HepG2 (cell line): Measurements from ENCODE around the gene TACC3. TPM values are rescaled to one million over a fixed set of nuclear protein-coding genes. Genes with fewer than 3 reads are reported as not detected.

Experiments used
- ARNT2 ChIP-seq: sonication (generic); formaldehyde crosslinking; IDR thresholded peaks from 2 replicates; pipeline ENCODE4 v1.8.0; 2022; ENCODE audit warnings: mild to moderate bottlenecking, low read depth, missing genetic modification reagents, moderate library complexity
- ETV5 ChIP-seq: IDR thresholded peaks from 2 replicates; pipeline ENCODE4 v1.6.1; 2018; ENCODE audit warnings: missing biosample characterization, missing genetic modification reagents, inconsistent platforms, borderline replicate concordance
- KDM6A ChIP-seq: IDR thresholded peaks from 2 replicates; pipeline ENCODE4 v1.6.1; 2016; ENCODE audit warnings: low read depth
- KLF16 ChIP-seq, 2 experiments: sonication (generic) in 1 of 2; formaldehyde crosslinking in 1 of 2; IDR thresholded peaks; 2 replicates each; pipeline versions ENCODE4 v1.6.1 to v1.8.0; 2016 to 2023; ENCODE audit warnings: missing genetic modification reagents in 2 of 2, missing compliant biosample characterization in 1 of 2
- PHF21A ChIP-seq: sonication (generic); formaldehyde crosslinking; IDR thresholded peaks from 2 replicates; pipeline ENCODE4 v1.5.0; 2020; ENCODE audit warnings: mild to moderate bottlenecking, missing genetic modification reagents
- POLR2G ChIP-seq: fragments of 200-400 bp; formaldehyde crosslinking; IDR thresholded peaks from 2 replicates; pipeline ENCODE4 v1.6.1; 2018; ENCODE audit warnings: mild to moderate bottlenecking, low read depth, low read length, moderate library complexity
- SP5 ChIP-seq: IDR thresholded peaks from 2 replicates; pipeline ENCODE4 v1.6.1; 2016; ENCODE audit warnings: low read depth, borderline replicate concordance
- SRSF4 ChIP-seq: fragments of 200-400 bp; formaldehyde crosslinking; IDR thresholded peaks from one replicate; pipeline ENCODE4 v1.6.1; 2018; ENCODE audit warnings: mild to moderate bottlenecking, low read depth, low read length, moderate library complexity; ENCODE audit not compliant: poor library complexity, severe bottlenecking
- ZBTB21 ChIP-seq: sonication (generic); formaldehyde crosslinking; IDR thresholded peaks from 2 replicates; pipeline ENCODE4 v1.4.0; 2020; ENCODE audit warnings: missing genetic modification reagents
- ZNF256 ChIP-seq: sonication (generic); formaldehyde crosslinking; conservative IDR thresholded peaks from 2 replicates; pipeline ENCODE4 v1.4.0; 2020; ENCODE audit warnings: missing genetic modification reagents
- ZNF563 ChIP-seq: sonication (generic); formaldehyde crosslinking; IDR thresholded peaks from 2 replicates; pipeline ENCODE4 v1.8.0; 2022; ENCODE audit warnings: mild to moderate bottlenecking, moderate library complexity, missing genetic modification reagents
- ZNF678 ChIP-seq: sonication (generic); formaldehyde crosslinking; IDR thresholded peaks from 2 replicates; pipeline ENCODE4 v1.4.0; 2020; ENCODE audit warnings: mild to moderate bottlenecking, missing genetic modification reagents
- ZNF713 ChIP-seq: sonication (generic); formaldehyde crosslinking; IDR thresholded peaks from 2 replicates; pipeline ENCODE4 v1.4.0; 2020; ENCODE audit warnings: mild to moderate bottlenecking, missing genetic modification reagents
- ZNF746 ChIP-seq: sonication (generic); formaldehyde crosslinking; IDR thresholded peaks from 2 replicates; pipeline ENCODE4 v1.8.0; 2022; ENCODE audit warnings: mild to moderate bottlenecking, missing genetic modification reagents
- ZNF816 ChIP-seq: sonication (generic); formaldehyde crosslinking; IDR thresholded peaks from 2 replicates; pipeline ENCODE4 v1.8.0; 2022; ENCODE audit warnings: missing genetic modification reagents, mild to moderate bottlenecking, borderline replicate concordance
- ZNF891 ChIP-seq: sonication (generic); formaldehyde crosslinking; IDR thresholded peaks from 2 replicates; pipeline ENCODE4 v1.5.0; 2020; ENCODE audit warnings: mild to moderate bottlenecking, missing genetic modification reagents
- polyA plus RNA-seq, 8 experiments: library from polyadenylated mRNA; depleted of rRNA in 3 of 8; stranded (reverse) in 7 of 8; unstranded in 1 of 8; fragments of >200 nt; fragmentation: Illumina TruSeq in 4 of 8; extraction: Trizol in 4 of 8; gene quantifications; 2 replicates each; pipeline versions ENCODE4 v1.2.1 to v1.2.3, GENCODE V29; 2011 to 2016; ENCODE audit warnings: low read depth in 4 of 8, missing spikeins in 1 of 8, mixed read lengths in 1 of 8; ENCODE audit not compliant: insufficient read depth in 1 of 8
- total RNA-seq, 5 experiments: library from RNA; depleted of rRNA; stranded (reverse); fragments of >200 nt; fragmentation: Illumina TruSeq; extraction: Trizol; gene quantifications; 2 replicates each; pipeline ENCODE4 v1.2.3, GENCODE V29; 2016; ENCODE audit warnings: low read depth in 1 of 5
- TF ChIP-seq, protein P1 (sequence below): sonication (generic); formaldehyde crosslinking; IDR thresholded peaks from 2 replicates; pipeline ENCODE4 v1.5.0; 2020; ENCODE audit warnings: mild to moderate bottlenecking, missing genetic modification reagents
- TF ChIP-seq, protein P2 (sequence below): sonication (generic); formaldehyde crosslinking; conservative IDR thresholded peaks from 2 replicates; pipeline ENCODE4 v1.5.0; 2020; ENCODE audit warnings: missing genetic modification reagents
- TF ChIP-seq, protein P3 (sequence below): IDR thresholded peaks from 2 replicates; pipeline ENCODE4 v1.6.1; 2016; ENCODE audit warnings: mild to moderate bottlenecking, missing biosample characterization, missing genetic modification reagents
- TF ChIP-seq, protein P4 (sequence below): sonication (generic); formaldehyde crosslinking; IDR thresholded peaks from 2 replicates; pipeline ENCODE4 v1.5.0; 2020; ENCODE audit warnings: mild to moderate bottlenecking, missing genetic modification reagents
- TF ChIP-seq, protein P5 (sequence below): sonication (generic); formaldehyde crosslinking; conservative IDR thresholded peaks from 2 replicates; pipeline ENCODE4 v1.4.0; 2020; ENCODE audit warnings: missing genetic modification reagents

TACC3 gene
- total and polyA plus RNA-seq, 2 of the 13 experiments (the other 11 are each of a cell fraction or from before 2014, with no cell fraction given), result 20.3 to 21.2 TPM

DNA sequence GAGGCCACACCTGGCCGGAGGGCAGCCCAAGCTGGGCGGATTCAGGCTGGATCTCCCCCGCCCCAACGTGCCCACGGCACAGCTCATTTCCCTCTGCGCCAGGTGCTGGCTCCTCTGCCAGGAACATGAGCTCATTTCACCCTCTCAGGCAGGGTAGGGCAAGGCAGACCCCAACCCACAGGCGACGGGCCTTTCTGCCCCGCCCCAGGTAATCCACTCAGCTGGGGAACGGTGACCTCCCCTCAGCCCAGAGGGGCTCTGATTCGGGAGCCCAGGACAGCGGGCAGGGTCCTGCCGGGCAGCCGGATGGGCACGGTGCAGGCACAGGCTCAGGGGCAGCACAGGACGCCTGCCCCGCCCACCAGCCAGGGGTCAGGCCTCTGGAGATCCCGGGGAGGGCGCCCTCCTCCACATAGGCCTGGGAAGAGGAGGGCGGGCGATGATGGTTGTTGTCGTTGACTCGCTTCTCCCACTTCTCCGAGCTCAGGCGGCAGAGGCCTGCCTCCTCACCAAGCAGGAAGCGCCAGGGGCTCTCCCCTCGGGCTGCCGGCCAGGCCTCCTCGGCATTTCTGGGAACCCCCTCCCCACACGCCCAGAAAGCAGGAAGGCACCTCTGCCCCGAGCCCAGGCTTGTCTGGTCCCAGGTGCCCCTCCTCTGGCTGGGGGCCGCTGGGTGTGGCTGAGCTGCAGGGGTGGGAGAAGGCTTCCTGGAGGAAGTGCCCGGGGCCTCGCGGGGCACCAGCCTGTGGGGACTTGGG lies 31.1 kb downstream of the TACC3 start (continued):
- TF ChIP-seq, protein P1, sequence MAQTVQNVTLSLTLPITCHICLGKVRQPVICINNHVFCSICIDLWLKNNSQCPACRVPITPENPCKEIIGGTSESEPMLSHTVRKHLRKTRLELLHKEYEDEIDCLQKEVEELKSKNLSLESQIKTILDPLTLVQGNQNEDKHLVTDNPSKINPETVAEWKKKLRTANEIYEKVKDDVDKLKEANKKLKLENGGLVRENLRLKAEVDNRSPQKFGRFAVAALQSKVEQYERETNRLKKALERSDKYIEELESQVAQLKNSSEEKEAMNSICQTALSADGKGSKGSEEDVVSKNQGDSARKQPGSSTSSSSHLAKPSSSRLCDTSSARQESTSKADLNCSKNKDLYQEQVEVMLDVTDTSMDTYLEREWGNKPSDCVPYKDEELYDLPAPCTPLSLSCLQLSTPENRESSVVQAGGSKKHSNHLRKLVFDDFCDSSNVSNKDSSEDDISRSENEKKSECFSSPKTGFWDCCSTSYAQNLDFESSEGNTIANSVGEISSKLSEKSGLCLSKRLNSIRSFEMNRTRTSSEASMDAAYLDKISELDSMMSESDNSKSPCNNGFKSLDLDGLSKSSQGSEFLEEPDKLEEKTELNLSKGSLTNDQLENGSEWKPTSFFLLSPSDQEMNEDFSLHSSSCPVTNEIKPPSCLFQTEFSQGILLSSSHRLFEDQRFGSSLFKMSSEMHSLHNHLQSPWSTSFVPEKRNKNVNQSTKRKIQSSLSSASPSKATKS, result no peak
- TF ChIP-seq ETV5 (CRISPR knock-in tag) (no peak), SRSF4 (no peak), ZNF563 (CRISPR knock-in tag) (no peak; the same call in 1 of the 2 replicates), ZBTB21 (CRISPR knock-in tag) (no peak), ZNF713 (CRISPR knock-in tag) (no peak), KLF16 (CRISPR knock-in tag; IDR thresholded peaks at IDR 0.05) (peak in 1 of 2 experiments; percentile 47; a peak in 1 of 4 replicates), ZNF816 (CRISPR knock-in tag) (no peak), PHF21A (peak; percentile 43), SP5 (peak; percentile 92), KDM6A (no peak), ZNF256 (CRISPR knock-in tag) (0 out of 2 replicates have a peak, but pooled peaks have one; percentile 6), ZNF891 (CRISPR knock-in tag) (no peak), ZNF746 (CRISPR knock-in tag) (peak; percentile 73; the same call in 1 of the 2 replicates), POLR2G (peak; percentile 41; the same call in 1 of the 2 replicates), ZNF678 (CRISPR knock-in tag) (no peak), ARNT2 (CRISPR knock-in tag) (0 out of 2 replicates have a peak, but pooled peaks have one; percentile 24)
- TF ChIP-seq, protein P2, sequence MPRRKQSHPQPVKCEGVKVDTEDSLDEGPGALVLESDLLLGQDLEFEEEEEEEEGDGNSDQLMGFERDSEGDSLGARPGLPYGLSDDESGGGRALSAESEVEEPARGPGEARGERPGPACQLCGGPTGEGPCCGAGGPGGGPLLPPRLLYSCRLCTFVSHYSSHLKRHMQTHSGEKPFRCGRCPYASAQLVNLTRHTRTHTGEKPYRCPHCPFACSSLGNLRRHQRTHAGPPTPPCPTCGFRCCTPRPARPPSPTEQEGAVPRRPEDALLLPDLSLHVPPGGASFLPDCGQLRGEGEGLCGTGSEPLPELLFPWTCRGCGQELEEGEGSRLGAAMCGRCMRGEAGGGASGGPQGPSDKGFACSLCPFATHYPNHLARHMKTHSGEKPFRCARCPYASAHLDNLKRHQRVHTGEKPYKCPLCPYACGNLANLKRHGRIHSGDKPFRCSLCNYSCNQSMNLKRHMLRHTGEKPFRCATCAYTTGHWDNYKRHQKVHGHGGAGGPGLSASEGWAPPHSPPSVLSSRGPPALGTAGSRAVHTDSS, result no peak
- TF ChIP-seq, protein P3, sequence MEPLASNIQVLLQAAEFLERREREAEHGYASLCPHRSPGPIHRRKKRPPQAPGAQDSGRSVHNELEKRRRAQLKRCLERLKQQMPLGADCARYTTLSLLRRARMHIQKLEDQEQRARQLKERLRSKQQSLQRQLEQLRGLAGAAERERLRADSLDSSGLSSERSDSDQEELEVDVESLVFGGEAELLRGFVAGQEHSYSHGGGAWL (CRISPR knock-in tag), result peak; percentile 71
- TF ChIP-seq, protein P4, sequence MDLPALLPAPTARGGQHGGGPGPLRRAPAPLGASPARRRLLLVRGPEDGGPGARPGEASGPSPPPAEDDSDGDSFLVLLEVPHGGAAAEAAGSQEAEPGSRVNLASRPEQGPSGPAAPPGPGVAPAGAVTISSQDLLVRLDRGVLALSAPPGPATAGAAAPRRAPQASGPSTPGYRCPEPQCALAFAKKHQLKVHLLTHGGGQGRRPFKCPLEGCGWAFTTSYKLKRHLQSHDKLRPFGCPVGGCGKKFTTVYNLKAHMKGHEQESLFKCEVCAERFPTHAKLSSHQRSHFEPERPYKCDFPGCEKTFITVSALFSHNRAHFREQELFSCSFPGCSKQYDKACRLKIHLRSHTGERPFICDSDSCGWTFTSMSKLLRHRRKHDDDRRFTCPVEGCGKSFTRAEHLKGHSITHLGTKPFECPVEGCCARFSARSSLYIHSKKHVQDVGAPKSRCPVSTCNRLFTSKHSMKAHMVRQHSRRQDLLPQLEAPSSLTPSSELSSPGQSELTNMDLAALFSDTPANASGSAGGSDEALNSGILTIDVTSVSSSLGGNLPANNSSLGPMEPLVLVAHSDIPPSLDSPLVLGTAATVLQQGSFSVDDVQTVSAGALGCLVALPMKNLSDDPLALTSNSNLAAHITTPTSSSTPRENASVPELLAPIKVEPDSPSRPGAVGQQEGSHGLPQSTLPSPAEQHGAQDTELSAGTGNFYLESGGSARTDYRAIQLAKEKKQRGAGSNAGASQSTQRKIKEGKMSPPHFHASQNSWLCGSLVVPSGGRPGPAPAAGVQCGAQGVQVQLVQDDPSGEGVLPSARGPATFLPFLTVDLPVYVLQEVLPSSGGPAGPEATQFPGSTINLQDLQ (CRISPR knock-in tag), result no peak
- TF ChIP-seq, protein P5, sequence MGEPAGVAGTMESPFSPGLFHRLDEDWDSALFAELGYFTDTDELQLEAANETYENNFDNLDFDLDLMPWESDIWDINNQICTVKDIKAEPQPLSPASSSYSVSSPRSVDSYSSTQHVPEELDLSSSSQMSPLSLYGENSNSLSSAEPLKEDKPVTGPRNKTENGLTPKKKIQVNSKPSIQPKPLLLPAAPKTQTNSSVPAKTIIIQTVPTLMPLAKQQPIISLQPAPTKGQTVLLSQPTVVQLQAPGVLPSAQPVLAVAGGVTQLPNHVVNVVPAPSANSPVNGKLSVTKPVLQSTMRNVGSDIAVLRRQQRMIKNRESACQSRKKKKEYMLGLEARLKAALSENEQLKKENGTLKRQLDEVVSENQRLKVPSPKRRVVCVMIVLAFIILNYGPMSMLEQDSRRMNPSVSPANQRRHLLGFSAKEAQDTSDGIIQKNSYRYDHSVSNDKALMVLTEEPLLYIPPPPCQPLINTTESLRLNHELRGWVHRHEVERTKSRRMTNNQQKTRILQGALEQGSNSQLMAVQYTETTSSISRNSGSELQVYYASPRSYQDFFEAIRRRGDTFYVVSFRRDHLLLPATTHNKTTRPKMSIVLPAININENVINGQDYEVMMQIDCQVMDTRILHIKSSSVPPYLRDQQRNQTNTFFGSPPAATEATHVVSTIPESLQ (CRISPR knock-in tag), result no peak
